ENCODE results near the gene GALNTL6.

GRCh38 chr4:173056710-173057109, 1243.5 kb downstream of the GALNTL6 start:
- no peak for TF ChIP-seq CTCF (conservative IDR thresholded peaks at IDR 0.05; ENCODE audit: low read depth, low read length)
- no peak for TF ChIP-seq RAD21 (IDR thresholded peaks at IDR 0.05; ENCODE audit: low read length)
- TF ChIP-seq USF2 (IDR thresholded peaks at IDR 0.05; ENCODE audit: low read depth, low read length): no peak
- no peak for TF ChIP-seq POLR2A (IDR thresholded peaks at IDR 0.05; ENCODE audit: low read depth, low read length)
- TF ChIP-seq RFX5 (IDR thresholded peaks at IDR 0.05; ENCODE audit: low read depth, low read length): no peak
